ENCODE results near the gene FUT7. TPM values are rescaled to one million over a fixed set of nuclear protein-coding genes. Genes with fewer than 3 reads are reported as not detected.
A peak's percentile ranks its signal among the peaks of the same experiment; 100 is the strongest.

Gene FUT7
- total and polyA plus RNA-seq, 2 of the 13 experiments (the other 11 are each of a cell fraction or from before 2014, with no cell fraction given), result 0.05 TPM; not detected in 1

DNA sequence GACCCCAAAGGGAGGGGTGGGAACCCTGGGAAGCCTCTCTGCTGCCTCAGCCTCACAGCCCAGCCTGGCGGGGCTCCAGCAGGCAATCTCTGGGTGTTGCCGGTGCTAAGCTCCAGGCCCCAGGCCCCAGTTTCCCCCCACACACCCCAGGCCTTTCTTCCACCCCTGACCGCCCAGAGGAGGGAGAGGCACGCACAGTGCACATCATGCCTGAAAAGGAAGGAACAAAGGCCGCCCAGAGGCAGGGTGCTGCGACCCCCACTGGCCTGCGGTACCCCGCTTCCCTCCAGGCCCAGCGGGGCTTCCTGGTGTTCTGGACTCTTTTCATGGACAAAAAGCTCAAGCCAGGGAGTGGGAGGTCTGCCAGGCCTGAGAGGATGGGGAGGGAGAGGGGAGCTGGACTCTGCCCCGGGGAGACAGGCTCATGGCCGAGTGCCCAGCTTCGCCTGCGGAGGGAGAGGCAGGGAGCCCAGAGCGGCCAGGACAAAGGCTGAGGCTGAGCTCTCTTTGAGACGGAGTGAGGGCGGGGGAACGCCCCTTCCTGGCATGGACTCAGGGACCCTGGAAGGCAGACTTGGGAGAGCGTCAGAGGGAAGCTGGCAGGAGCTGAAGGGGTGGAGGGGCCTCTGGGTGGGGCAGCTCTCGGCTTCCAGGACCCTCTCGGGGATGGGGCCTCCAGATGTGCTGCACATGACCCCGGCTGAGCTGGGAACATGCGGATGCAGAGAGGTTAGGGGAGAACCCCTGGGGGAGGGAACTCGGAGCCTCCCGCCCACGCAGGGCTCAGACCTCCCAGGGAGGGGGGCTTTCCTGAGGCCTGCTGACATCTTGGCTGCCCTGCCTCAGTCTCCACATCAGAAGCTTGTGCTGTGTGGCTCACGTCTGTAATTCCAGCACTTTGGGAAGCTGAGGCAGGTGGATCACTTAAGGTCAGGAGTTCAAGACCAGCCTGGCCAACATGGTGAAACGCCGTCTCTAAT is 23.8 kb upstream of the FUT7 start (continued):
- TF ChIP-seq, protein P1, sequence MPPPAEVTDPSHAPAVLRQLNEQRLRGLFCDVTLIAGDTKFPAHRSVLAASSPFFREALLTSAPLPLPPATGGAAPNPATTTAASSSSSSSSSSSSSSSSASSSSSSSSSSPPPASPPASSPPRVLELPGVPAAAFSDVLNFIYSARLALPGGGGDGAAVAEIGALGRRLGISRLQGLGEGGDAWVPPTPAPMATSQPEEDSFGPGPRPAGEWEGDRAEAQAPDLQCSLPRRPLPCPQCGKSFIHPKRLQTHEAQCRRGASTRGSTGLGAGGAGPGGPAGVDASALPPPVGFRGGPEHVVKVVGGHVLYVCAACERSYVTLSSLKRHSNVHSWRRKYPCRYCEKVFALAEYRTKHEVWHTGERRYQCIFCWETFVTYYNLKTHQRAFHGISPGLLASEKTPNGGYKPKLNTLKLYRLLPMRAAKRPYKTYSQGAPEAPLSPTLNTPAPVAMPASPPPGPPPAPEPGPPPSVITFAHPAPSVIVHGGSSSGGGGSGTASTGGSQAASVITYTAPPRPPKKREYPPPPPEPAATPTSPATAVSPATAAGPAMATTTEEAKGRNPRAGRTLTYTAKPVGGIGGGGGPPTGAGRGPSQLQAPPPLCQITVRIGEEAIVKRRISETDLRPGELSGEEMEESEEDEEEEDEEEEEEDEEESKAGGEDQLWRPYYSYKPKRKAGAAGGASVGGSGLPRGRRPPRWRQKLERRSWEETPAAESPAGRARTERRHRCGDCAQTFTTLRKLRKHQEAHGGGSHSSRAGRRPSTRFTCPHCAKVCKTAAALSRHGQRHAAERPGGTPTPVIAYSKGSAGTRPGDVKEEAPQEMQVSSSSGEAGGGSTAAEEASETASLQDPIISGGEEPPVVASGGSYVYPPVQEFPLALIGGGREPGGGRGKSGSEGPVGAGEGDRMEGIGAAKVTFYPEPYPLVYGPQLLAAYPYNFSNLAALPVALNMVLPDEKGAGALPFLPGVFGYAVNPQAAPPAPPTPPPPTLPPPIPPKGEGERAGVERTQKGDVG (CRISPR knock-in tag; IDR thresholded peaks at IDR 0.05; ENCODE audit: borderline replicate concordance), result no peak
- TF ChIP-seq, protein P2, sequence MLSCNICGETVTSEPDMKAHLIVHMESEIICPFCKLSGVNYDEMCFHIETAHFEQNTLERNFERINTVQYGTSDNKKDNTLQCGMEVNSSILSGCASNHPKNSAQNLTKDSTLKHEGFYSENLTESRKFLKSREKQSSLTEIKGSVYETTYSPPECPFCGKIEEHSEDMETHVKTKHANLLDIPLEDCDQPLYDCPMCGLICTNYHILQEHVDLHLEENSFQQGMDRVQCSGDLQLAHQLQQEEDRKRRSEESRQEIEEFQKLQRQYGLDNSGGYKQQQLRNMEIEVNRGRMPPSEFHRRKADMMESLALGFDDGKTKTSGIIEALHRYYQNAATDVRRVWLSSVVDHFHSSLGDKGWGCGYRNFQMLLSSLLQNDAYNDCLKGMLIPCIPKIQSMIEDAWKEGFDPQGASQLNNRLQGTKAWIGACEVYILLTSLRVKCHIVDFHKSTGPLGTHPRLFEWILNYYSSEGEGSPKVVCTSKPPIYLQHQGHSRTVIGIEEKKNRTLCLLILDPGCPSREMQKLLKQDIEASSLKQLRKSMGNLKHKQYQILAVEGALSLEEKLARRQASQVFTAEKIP (CRISPR knock-in tag; IDR thresholded peaks at IDR 0.05; ENCODE audit: borderline replicate concordance), result no peak
- TF ChIP-seq NAIF1 (CRISPR knock-in tag; IDR thresholded peaks at IDR 0.05; ENCODE audit: borderline replicate concordance) (no peak), MIER2 (CRISPR knock-in tag; IDR thresholded peaks at IDR 0.05) (peak; percentile 73; the same call in 1 of the 2 replicates), ZNF547 (CRISPR knock-in tag; IDR thresholded peaks at IDR 0.05) (no peak), REL (CRISPR knock-in tag; conservative IDR thresholded peaks at IDR 0.05) (0 out of 2 replicates have a peak, but pooled peaks have one; percentile 22), ZNF570 (CRISPR knock-in tag; IDR thresholded peaks at IDR 0.05; ENCODE audit: borderline replicate concordance) (no peak), RARA (CRISPR knock-in tag; IDR thresholded peaks at IDR 0.05) (peak; percentile 39), NONO (IDR thresholded peaks at IDR 0.05) (no peak), NONO (CRISPR knock-in tag; conservative IDR thresholded peaks at IDR 0.05) (no peak), ZFP41 (CRISPR knock-in tag; IDR thresholded peaks at IDR 0.05; ENCODE audit: borderline replicate concordance) (no peak), SRSF4 (IDR thresholded peaks at IDR 0.05; ENCODE audit: low read depth, low read length, poor library complexity, severe bottlenecking) (no peak), KMT2A (CRISPR knock-in tag; IDR thresholded peaks at IDR 0.05) (no peak), ZNF441 (CRISPR knock-in tag; IDR thresholded peaks at IDR 0.05; ENCODE audit: borderline replicate concordance) (no peak), NR1H2 (CRISPR knock-in tag; IDR thresholded peaks at IDR 0.05; ENCODE audit: borderline replicate concordance, low read depth) (no peak), E2F5 (CRISPR knock-in tag; conservative IDR thresholded peaks at IDR 0.05) (no peak), DR1 (CRISPR knock-in tag; IDR thresholded peaks at IDR 0.05) (peak; percentile 73), ZNF12 (CRISPR knock-in tag; IDR thresholded peaks at IDR 0.05) (peak; percentile 34; the same call in 1 of the 2 replicates), ZNF766 (CRISPR knock-in tag; IDR thresholded peaks at IDR 0.05; ENCODE audit: borderline replicate concordance) (0 out of 2 replicates have a peak, but pooled peaks have one; percentile 70), ZNF558 (CRISPR knock-in tag; IDR thresholded peaks at IDR 0.05; ENCODE audit: borderline replicate concordance) (no peak)
- TF ChIP-seq, protein P3, sequence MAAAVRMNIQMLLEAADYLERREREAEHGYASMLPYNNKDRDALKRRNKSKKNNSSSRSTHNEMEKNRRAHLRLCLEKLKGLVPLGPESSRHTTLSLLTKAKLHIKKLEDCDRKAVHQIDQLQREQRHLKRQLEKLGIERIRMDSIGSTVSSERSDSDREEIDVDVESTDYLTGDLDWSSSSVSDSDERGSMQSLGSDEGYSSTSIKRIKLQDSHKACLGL (CRISPR knock-in tag; IDR thresholded peaks at IDR 0.05), result no peak; the same call in 1 of the 2 replicates
- TF ChIP-seq, protein P4, sequence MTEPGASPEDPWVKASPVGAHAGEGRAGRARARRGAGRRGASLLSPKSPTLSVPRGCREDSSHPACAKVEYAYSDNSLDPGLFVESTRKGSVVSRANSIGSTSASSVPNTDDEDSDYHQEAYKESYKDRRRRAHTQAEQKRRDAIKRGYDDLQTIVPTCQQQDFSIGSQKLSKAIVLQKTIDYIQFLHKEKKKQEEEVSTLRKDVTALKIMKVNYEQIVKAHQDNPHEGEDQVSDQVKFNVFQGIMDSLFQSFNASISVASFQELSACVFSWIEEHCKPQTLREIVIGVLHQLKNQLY (CRISPR knock-in tag; IDR thresholded peaks at IDR 0.05), result no peak; the same call in 1 of the 2 replicates
